ENCODE data around the gene PARP6. TPM values are rescaled to one million over a fixed set of nuclear protein-coding genes. Genes with fewer than 3 reads are reported as not detected.
A peak's percentile ranks its signal among the peaks of the same experiment; 100 is the strongest.

The PARP6 gene
- total RNA-seq, 1 donor from 2014 or later: 193 TPM

GRCh38 chr15:72198356-72199204 lies 73.8 kb downstream of the PARP6 start:
- Mint-ChIP-seq H3K27me3 (ENCODE audit: unreplicated experiment) (peaks cover 12% of the 10 kb centered on the region), H3K4me3 (ENCODE audit: unreplicated experiment) (no peak overlapping the region), H3K9me3 (ENCODE audit: unreplicated experiment) (peaks cover 14% of the 10 kb centered on the region), H3K4me1 (ENCODE audit: low read depth, unreplicated experiment) (peaks cover 5% of the 10 kb centered on the region), H3K27ac (ENCODE audit: unreplicated experiment) (peak overlapping the region; percentile 38), H3K36me3 (ENCODE audit: unreplicated experiment) (no peaks in the 10 kb centered on the region)
- DNase-seq: no peak
- no peak for TF ChIP-seq CTCF (IDR thresholded peaks at IDR 0.05; ENCODE audit: partially characterized antibody, unreplicated experiment)

- TF ChIP-seq CTCF (IDR thresholded peaks at IDR 0.05; ENCODE audit: partially characterized antibody, unreplicated experiment): no peak
These were observed 74.6 kb downstream of the PARP6 start, which contains the start of gene GRAMD2A for GRCh38 chr15:72197460-72198355. Gene GRAMD2A, minus strand, starts transcription at chr15:72197787.

GRCh38 chr15:72197041-72197459 lies 75.3 kb downstream of the PARP6 start:
- H3K36me3 Mint-ChIP-seq (ENCODE audit: unreplicated experiment): no peaks in the 10 kb centered on the region
- peaks cover 12% of the 10 kb centered on the region for H3K27me3 Mint-ChIP-seq (ENCODE audit: unreplicated experiment)
- peaks cover 5% of the 10 kb centered on the region for H3K4me1 Mint-ChIP-seq (ENCODE audit: low read depth, unreplicated experiment)
- TF ChIP-seq CTCF (IDR thresholded peaks at IDR 0.05; ENCODE audit: partially characterized antibody, unreplicated experiment): no peak
- peak overlapping the region; percentile 80 for H3K4me3 Mint-ChIP-seq (ENCODE audit: unreplicated experiment)
- H3K9me3 Mint-ChIP-seq (ENCODE audit: unreplicated experiment): peaks cover 14% of the 10 kb centered on the region
- DNase-seq: no peak
- no peak overlapping the region for H3K27ac Mint-ChIP-seq (ENCODE audit: unreplicated experiment)

More at GRCh38 chr15:72197460-72198355, 74.6 kb downstream of the PARP6 start, which contains the start of gene GRAMD2A:
- Mint-ChIP-seq H3K27me3 (ENCODE audit: unreplicated experiment) (peaks cover 12% of the 10 kb centered on the region), H3K9me3 (ENCODE audit: unreplicated experiment) (peaks cover 14% of the 10 kb centered on the region), H3K4me1 (ENCODE audit: low read depth, unreplicated experiment) (peaks cover 5% of the 10 kb centered on the region), H3K27ac (ENCODE audit: unreplicated experiment) (peak within 1 kb of the TSS; percentile 38), H3K36me3 (ENCODE audit: unreplicated experiment) (no peaks in the 10 kb centered on the region), H3K4me3 (ENCODE audit: unreplicated experiment) (peak within 1 kb of the TSS; percentile 80)
- DNase-seq: peak; percentile 43

GRCh38 chr15:72196409-72197040 lies 75.8 kb downstream of the PARP6 start:
- H3K4me1 Mint-ChIP-seq (ENCODE audit: low read depth, unreplicated experiment): peaks cover 5% of the 10 kb centered on the region
- TF ChIP-seq CTCF (IDR thresholded peaks at IDR 0.05; ENCODE audit: partially characterized antibody, unreplicated experiment): no peak
- peaks cover 14% of the 10 kb centered on the region for H3K9me3 Mint-ChIP-seq (ENCODE audit: unreplicated experiment)
- no peak overlapping the region for H3K27ac Mint-ChIP-seq (ENCODE audit: unreplicated experiment)
- H3K4me3 Mint-ChIP-seq (ENCODE audit: unreplicated experiment): no peak overlapping the region
- H3K36me3 Mint-ChIP-seq (ENCODE audit: unreplicated experiment): no peaks in the 10 kb centered on the region
- H3K27me3 Mint-ChIP-seq (ENCODE audit: unreplicated experiment): peaks cover 12% of the 10 kb centered on the region
- DNase-seq: no peak
